Activated CD8-positive, alpha-beta memory T cell treated with anti-CD3 and anti-CD28 coated beads, Interleukin-2, amount 10 ng/mL, durations not matched to agents 7 days and 5 days (primary cell): ENCODE data around the gene HSPA1L. TPM values are rescaled to one million over a fixed set of nuclear protein-coding genes. Genes with fewer than 3 reads are reported as not detected.
"Not testable (repeated sequence)": the region's sequence is repeated elsewhere in the genome, so short reads cannot be mapped to it uniquely, and the experiment has no call there.

Experiments used
- ATAC-seq: fragments of 150-1000 bp; cut with Tn5 transposase; one replicate; pipeline ENCODE4 v1.10.0; 2021; ENCODE audit warnings: moderate library complexity
- CTCF ChIA-PET: fragments of 350-600 bp; sonication (Branson Sonifier 250); formaldehyde crosslinking; loops from one replicate; lab custom pipeline; 2021; ENCODE audit warnings: antibody characterized with exemption; lab: Charles Lee
- DNase-seq: peaks from one replicate; pipeline ENCODE4 v3.0.0-alpha.2; 2020
- H3K27ac Mint-ChIP-seq: one replicate; pipeline ENCODE4 v1.8.0; 2021; ENCODE audit warnings: mild to moderate bottlenecking, mixed read lengths
- H3K27me3 Mint-ChIP-seq: one replicate; pipeline ENCODE4 v1.8.0; 2021; ENCODE audit warnings: mixed read lengths
- H3K36me3 Mint-ChIP-seq: one replicate; pipeline ENCODE4 v1.8.0; 2021; ENCODE audit warnings: mild to moderate bottlenecking, mixed read lengths
- H3K4me1 Mint-ChIP-seq: one replicate; pipeline ENCODE4 v1.8.0; 2021; ENCODE audit warnings: mixed read lengths
- H3K4me3 Mint-ChIP-seq: one replicate; pipeline ENCODE4 v1.8.0; 2021; ENCODE audit warnings: mild to moderate bottlenecking, moderate library complexity, mixed read lengths
- H3K9me3 Mint-ChIP-seq: one replicate; pipeline ENCODE4 v1.8.0; 2022; ENCODE audit warnings: low read depth, mixed read lengths
- total RNA-seq, 2 experiments: library from RNA; stranded (reverse); gene quantifications; one replicate each; pipeline ENCODE4 v1.2.3, GENCODE V29; 2021

HSPA1L gene
- total RNA-seq, 2 experiments from 2014 or later: 2.9 to 3.1 TPM

DNA sequence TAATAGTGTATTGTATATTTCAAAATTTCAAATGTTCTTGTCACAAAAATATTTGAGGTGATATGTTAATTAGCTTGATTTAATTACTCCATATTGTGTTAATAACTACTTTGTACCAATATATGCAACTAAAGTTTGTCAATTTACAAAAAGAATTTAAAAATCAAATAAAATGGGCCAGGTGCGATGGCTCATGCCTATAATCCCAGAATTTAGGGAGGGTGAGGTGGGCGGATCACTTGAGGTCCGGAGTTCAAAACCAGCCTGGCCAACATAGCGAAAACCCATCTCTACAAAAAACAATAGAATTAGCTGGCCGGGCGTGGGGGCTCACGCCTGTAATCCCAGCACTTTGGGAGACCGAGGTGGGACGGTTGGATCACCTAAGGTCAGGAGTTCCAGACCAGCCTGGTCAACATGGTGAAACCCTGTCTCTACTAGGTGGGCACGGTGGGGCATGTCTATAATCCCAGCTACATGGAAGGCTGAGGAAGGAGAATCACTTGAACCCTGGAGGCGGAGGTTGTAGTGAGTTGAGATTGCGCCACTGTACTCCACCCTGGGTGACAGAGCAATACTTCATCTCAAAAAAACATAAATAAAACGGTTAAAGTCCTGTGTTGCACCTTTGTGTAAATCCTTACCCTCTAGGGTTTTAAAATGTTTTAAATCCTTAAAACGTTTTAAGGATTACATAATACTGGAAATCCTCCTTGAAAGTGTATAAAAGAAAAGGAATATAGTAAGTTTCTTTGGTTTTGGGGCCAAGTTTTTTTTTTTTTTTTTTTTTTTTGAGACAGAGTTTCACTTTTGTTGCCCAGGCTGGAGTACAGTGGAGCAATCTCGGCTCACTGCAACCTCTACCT is 16.5 kb upstream of the HSPA1L start:
- Mint-ChIP-seq H3K4me3 (peak overlapping the region; percentile 96), H3K9me3 (no peaks in the 10 kb centered on the region), H3K27me3 (no peaks in the 10 kb centered on the region), H3K36me3 (peaks cover 27% of the 10 kb centered on the region), H3K27ac (peak overlapping the region; percentile 83), H3K4me1 (peaks cover 30% of the 10 kb centered on the region)
- ATAC-seq: no peak
- DNase-seq: no peak
- CTCF ChIA-PET: interaction anchor here (0.6 to 4.5 kb wide), 21 partner anchors 13 to 1173 kb away, joined by 3 to 51 read pairs (median 6); partner anchors contain the start of genes BAG6, DDAH2, GPANK1 and HSPA1A

DNA sequence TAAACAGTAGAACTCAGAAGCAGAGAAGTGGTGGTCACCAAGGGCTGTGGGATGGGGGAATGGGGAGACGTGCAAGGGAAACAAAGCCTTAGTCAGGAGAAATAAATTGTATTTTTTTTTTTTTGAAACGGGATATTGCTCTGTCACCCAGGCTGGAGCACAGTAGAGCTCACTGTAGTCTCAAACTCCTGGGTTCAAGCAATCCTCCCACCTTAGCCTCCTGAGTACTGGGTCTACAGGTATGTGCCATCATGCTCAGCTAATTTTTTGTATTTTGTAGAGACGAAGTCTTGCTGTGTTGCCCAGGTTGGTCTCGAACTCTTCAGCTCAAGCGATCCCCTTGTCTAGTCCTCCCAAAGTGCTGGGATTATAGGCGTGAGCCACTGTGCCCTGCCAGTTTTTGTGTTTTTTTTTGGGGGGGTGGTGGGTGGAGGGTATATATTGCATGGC is 15.8 kb upstream of the HSPA1L start:
- Mint-ChIP-seq H3K4me3 (peak overlapping the region; percentile 96), H3K27ac (peak overlapping the region; percentile 83), H3K36me3 (peaks cover 20% of the 10 kb centered on the region), H3K4me1 (peaks cover 32% of the 10 kb centered on the region), H3K27me3 (no peaks in the 10 kb centered on the region), H3K9me3 (no peaks in the 10 kb centered on the region)
- ATAC-seq: no peak
- CTCF ChIA-PET: interaction anchor here (0.6 to 4.5 kb wide), 23 partner anchors 13 to 243 kb away, joined by 3 to 51 read pairs (median 6); partner anchors contain the start of genes ABHD16A, BAG6, DDAH2 and GPANK1
- no peak for DNase-seq

DNA sequence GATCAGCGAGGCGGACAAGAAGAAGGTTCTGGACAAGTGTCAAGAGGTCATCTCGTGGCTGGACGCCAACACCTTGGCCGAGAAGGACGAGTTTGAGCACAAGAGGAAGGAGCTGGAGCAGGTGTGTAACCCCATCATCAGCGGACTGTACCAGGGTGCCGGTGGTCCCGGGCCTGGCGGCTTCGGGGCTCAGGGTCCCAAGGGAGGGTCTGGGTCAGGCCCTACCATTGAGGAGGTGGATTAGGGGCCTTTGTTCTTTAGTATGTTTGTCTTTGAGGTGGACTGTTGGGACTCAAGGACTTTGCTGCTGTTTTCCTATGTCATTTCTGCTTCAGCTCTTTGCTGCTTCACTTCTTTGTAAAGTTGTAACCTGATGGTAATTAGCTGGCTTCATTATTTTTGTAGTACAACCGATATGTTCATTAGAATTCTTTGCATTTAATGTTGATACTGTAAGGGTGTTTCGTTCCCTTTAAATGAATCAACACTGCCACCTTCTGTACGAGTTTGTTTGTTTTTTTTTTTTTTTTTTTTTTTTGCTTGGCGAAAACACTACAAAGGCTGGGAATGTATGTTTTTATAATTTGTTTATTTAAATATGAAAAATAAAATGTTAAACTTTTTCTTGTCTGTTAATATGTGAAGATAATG is 14.7 kb upstream of the HSPA1L start:
- no peaks in the 10 kb centered on the region for H3K27me3 Mint-ChIP-seq
- no peaks in the 10 kb centered on the region for H3K9me3 Mint-ChIP-seq
- H3K4me3 Mint-ChIP-seq: peak overlapping the region; percentile 96
- H3K27ac Mint-ChIP-seq: peak overlapping the region; percentile 83
- no peak for DNase-seq
- H3K36me3 Mint-ChIP-seq: peaks cover 12% of the 10 kb centered on the region
- CTCF ChIA-PET: interaction anchor here (0.6 to 4.5 kb wide), 33 partner anchors 9 to 252 kb away, joined by 3 to 51 read pairs (median 5); partner anchors contain the start of genes ABHD16A, BAG6, DDAH2 and GPANK1
- ATAC-seq: no peak
- H3K4me1 Mint-ChIP-seq: peaks cover 42% of the 10 kb centered on the region

DNA sequence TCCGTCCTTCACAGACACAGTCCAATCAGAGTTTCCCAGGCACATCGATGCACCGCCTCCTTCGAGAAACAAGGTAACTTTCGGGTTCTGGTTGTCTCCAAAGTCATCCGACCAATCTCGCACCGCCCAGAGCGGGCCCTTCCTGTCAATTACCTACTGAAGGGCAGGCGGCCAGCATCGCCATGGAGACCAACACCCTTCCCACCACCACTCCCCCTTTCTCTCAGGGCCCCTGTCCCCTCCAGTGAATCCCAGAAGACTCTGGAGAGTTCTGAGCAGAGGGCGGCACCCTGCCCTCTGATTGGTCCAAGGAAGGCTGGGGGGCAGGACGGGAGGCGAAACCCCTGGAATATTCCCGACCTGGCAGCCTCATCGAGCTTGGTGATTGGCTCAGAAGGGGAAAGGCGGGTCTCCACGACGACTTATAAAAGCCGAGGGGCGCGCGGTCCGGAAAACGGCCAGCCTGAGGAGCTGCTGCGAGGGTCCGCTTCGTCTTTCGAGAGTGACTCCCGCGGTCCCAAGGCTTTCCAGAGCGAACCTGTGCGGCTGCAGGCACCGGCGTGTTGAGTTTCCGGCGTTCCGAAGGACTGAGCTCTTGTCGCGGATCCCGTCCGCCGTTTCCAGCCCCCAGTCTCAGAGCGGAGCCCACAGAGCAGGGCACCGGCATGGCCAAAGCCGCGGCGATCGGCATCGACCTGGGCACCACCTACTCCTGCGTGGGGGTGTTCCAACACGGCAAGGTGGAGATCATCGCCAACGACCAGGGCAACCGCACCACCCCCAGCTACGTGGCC is 12.4 kb upstream of the HSPA1L start, which contains the start of gene HSPA1B:
TSS of gene HSPA1B (plus strand) at position 453 of the 794 bp plus-strand sequence. CDS start at position 666, 213 bp downstream.
- peaks cover 52% of the 10 kb centered on the region for H3K4me1 Mint-ChIP-seq
- CTCF ChIA-PET: interaction anchor here (0.6 to 2.2 kb wide), 18 partner anchors 9 to 245 kb away, joined by 3 to 12 read pairs (median 4); partner anchors contain the start of genes ABHD16A, HSPA1A, HSPA1L and LSM2
- H3K27ac Mint-ChIP-seq: peak within 1 kb of the TSS; percentile 97
- peak; percentile 99 for DNase-seq
- peak within 1 kb of the TSS; percentile 85 for H3K4me3 Mint-ChIP-seq
- ATAC-seq: peak; percentile 82
- no peaks in the 10 kb centered on the region for H3K27me3 Mint-ChIP-seq
- H3K36me3 Mint-ChIP-seq: peaks cover 12% of the 10 kb centered on the region
- no peaks in the 10 kb centered on the region for H3K9me3 Mint-ChIP-seq

DNA sequence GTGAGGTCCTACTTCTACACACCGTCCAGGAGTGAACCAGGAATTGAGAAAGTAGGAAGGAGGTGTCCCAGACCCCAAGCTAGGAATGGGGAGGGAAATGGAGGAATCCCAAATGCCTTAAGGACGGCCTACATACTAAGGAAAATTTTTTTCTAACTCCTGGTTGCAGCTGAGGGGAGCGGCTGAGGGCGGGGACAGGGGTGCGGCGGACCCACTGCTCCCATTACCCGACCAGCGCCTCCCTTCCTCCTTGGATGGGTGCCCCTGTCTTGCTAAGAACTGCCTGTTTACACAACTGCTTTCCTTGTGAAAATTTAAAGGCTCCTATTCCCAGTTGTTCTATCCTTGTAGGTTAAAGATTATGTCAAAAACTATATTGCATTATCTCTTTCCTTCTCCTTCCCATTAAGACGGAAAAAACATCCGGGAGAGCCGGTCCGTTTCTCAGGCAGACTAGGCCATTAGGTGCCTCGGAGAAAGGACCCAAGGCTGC is 11.8 kb upstream of the HSPA1L start:
- Mint-ChIP-seq H3K36me3 (peaks cover 12% of the 10 kb centered on the region), H3K4me1 (peaks cover 52% of the 10 kb centered on the region), H3K27me3 (no peaks in the 10 kb centered on the region), H3K9me3 (no peaks in the 10 kb centered on the region), H3K4me3 (peak overlapping the region; percentile 85), H3K27ac (peak overlapping the region; percentile 97)
- CTCF ChIA-PET: interaction anchor here (0.6 to 2.2 kb wide), 19 partner anchors 9 to 245 kb away, joined by 3 to 12 read pairs (median 4); partner anchors contain the start of genes CLIC1, GPANK1, HSPA1A and HSPA1L
- DNase-seq (peak; percentile 66), ATAC-seq (peak; percentile 10)

DNA sequence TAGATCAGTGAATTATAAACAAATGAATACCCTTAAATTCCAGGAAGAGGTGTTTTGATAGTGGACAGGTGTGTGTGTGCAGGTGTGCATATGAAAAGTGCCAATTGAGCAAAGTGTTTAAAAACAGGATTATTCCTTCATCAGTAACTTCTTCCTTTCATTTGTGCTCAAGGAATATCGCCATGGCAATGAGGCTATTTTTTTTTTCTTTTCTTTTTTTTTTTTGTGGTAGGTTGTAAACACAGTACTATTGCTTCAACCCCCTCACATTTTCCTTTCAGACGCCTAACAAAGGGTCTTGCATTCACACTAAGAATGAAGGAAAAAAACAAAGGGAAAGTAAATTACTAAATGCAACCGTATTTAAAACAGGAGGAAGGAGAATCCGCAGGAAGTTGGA is 10.5 kb upstream of the HSPA1L start:
- DNase-seq (no peak), ATAC-seq (no peak)
- no peaks in the 10 kb centered on the region for H3K9me3 Mint-ChIP-seq
- peak overlapping the region; percentile 85 for H3K4me3 Mint-ChIP-seq
- H3K4me1 Mint-ChIP-seq: peaks cover 50% of the 10 kb centered on the region
- no peaks in the 10 kb centered on the region for H3K27me3 Mint-ChIP-seq
- H3K36me3 Mint-ChIP-seq: peaks cover 7% of the 10 kb centered on the region
- CTCF ChIA-PET: interaction anchor here (1.2 to 1.3 kb wide), 2 partner anchors 19 to 95 kb away, joined by 3 to 4 read pairs; partner anchors contain the start of gene LSM2
- H3K27ac Mint-ChIP-seq: peak overlapping the region; percentile 97

DNA sequence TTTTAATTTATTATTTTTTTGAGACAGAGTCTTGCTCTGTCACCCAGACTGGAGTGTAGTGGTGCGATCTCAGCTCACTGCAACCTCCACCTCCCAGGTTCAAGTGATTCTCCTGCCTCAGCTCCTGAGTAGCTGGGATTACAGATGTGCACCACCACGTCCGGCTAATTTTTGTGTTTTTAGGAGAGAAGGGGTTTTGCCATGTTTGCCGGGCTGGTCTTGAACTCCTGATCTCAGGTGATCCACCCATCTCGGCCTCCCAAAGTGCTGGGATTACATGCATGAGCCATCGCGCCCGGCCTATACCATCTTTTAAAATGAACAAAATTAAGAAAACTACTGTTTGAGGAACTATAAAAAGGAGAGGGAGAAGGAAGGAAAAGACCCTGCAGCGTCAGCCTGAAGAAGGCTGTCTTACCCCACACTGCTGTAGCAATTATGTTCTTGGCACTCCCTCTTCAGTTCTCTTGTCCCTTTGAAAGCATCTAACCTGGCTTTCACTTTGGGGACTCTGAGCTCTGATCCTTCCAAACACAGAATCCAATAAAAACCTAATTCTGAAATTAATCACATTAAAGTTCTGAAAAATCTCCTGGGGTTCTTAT is 8.6 kb upstream of the HSPA1L start:
- CTCF ChIA-PET: interaction anchor here (0.6 to 1.7 kb wide), 4 partner anchors 10 to 86 kb away, joined by 4 to 7 read pairs (median 4); partner anchors contain the start of gene VARS1
- not testable (repeated sequence) for H3K27me3 Mint-ChIP-seq, H3K9me3 Mint-ChIP-seq, H3K4me3 Mint-ChIP-seq, DNase-seq, ATAC-seq, H3K36me3 Mint-ChIP-seq
- Mint-ChIP-seq H3K27ac (peak overlapping the region; percentile 54), H3K4me1 (peaks cover 61% of the 10 kb centered on the region)

DNA sequence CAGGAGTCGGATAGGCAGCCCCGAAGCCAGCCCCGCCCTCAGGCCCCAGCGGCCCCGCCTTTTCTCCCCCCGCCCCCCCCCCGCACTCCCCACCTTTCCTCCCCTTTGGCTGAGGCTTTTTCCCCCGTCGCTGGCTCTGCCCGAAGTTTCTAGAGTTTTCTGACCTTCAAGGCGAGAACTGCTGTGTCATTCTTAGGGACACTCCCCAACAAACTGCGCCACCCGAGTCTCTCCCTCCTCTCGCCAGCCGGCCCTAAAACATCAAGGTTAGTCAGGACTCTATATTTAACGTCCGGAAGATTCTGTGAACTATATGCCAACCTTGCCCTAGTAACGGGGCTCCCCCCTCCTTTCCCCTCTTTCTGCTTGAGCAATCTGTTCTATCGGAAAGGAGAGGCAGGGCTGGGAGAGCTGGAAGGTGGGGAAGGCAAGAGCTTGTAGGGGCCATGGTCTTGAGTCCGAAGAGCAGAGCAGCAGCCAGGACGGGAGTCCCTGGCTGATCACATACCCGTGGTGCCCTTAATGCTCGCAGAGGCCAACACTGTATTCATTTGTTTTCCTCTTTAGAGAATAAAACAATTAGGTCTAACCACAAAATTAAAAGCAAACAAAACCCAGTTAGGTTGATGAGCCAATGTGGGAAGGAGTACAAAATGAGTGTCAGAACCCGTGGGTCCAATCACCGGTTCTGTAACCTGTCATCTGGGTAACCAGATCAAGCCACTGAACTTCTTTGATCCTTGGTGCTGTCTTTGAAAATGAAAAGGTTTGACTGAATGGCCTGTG is 7.1 kb upstream of the HSPA1L start:
- DNase-seq: peak; percentile 76
- Mint-ChIP-seq H3K27me3 (no peaks in the 10 kb centered on the region), H3K9me3 (no peaks in the 10 kb centered on the region), H3K4me1 (peaks cover 73% of the 10 kb centered on the region), H3K36me3 (peaks cover 11% of the 10 kb centered on the region), H3K27ac (peak overlapping the region; percentile 94), H3K4me3 (peak overlapping the region; percentile 93)
- peak; percentile 44 for ATAC-seq
- CTCF ChIA-PET: interaction anchor here (1.3 to 3.3 kb wide), 8 partner anchors 8 to 119 kb away, joined by 3 to 10 read pairs (median 4); partner anchors contain the start of genes ABHD16A, LSM2 and VARS1

DNA sequence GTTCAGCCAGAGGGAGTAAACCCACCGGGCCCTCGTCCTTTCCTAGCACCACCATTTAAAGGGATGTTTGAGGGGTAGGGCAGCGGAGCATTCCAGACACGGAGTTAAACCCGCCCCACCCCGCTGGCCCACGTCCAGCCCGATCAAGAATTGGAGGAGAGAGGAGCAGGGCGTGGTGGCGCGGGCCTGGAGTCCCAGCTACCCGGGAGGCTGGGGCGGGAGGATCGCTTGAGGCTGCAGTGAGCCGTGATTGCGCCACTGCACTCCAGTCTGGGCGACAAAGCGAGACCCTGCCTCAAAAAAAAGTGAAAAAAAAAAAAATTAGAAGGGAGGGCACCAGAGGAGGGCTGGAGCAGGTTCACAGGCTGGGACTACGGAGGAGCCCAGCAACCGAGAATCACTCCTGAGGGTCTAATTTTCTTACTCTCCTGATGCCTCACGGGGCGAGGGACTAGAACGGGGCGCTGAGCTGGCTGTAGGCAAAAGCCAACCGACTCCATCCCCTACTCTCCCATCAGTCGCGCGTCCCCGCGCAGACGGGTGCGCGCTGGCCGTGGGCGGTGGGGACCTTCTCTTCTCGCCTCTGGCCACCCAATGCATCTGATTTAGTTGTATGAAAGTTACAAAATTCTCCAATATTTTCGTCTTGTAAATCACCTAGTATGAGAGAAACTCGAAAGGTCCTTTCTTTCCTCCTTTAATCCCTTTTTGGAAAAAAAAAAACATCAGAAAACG is 6.4 kb upstream of the HSPA1L start:
- peak overlapping the region; percentile 93 for H3K4me3 Mint-ChIP-seq
- H3K4me1 Mint-ChIP-seq: peaks cover 66% of the 10 kb centered on the region
- H3K36me3 Mint-ChIP-seq: peaks cover 11% of the 10 kb centered on the region
- DNase-seq: peak; percentile 67
- ATAC-seq: peak; percentile 46
- H3K9me3 Mint-ChIP-seq: no peaks in the 10 kb centered on the region
- peak overlapping the region; percentile 94 for H3K27ac Mint-ChIP-seq
- no peaks in the 10 kb centered on the region for H3K27me3 Mint-ChIP-seq
- CTCF ChIA-PET: interaction anchor here (1.3 to 3.3 kb wide), 6 partner anchors 8 to 118 kb away, joined by 3 to 10 read pairs (median 4); partner anchors contain the start of genes ABHD16A, LSM2 and VARS1

DNA sequence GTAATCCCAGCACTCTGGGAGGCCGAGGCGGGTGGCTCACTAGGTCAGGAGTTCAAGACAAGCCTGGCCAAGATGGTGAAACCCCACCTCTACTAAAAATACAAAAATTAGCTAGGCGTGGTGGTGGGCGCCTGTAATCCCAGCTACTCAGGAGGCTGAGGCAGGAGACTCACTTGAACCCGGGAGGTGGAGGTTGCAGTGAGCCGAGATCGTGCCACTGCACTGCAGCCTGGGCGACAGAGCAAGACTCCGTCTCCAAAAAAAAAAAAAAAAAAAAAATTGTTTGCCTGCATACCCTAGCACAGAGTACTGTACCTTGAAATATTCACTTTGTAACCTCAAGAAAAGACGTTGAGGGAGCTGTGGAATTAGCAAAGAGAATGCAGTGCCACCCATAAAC is 5.3 kb upstream of the HSPA1L start:
- H3K27ac Mint-ChIP-seq, H3K9me3 Mint-ChIP-seq, H3K27me3 Mint-ChIP-seq, ATAC-seq, DNase-seq: not testable (repeated sequence)
- Mint-ChIP-seq H3K4me3 (peak overlapping the region; percentile 93), H3K4me1 (peaks cover 55% of the 10 kb centered on the region), H3K36me3 (peaks cover 13% of the 10 kb centered on the region)
- CTCF ChIA-PET: interaction anchor here (0.8 to 3.3 kb wide), 5 partner anchors 13 to 91 kb away, joined by 3 to 10 read pairs (median 5); partner anchors contain the start of genes LSM2 and VARS1
